Chondrocyte (in vitro differentiated cells): Measurements from ENCODE around the gene TLDC2. TPM values are rescaled to one million over a fixed set of nuclear protein-coding genes. Genes with fewer than 3 reads are reported as not detected.
"Not testable (repeated sequence)": the region's sequence is repeated elsewhere in the genome, so short reads cannot be mapped to it uniquely, and the experiment has no call there.

ENCODE experiments used
- DNase-seq: peaks from one replicate; pipeline ENCODE4 v3.0.0; 2021; ENCODE audit warnings: mixed read lengths, low spot score
- H3K27ac Mint-ChIP-seq: one replicate; pipeline ENCODE4 v1.8.0; 2021; ENCODE audit warnings: mild to moderate bottlenecking, moderate library complexity, mixed read lengths; ENCODE audit not compliant: unreplicated experiment
- H3K27me3 Mint-ChIP-seq: 2 replicates; pipeline ENCODE4 v1.8.0; 2021; ENCODE audit warnings: low read depth, mixed read lengths
- H3K36me3 Mint-ChIP-seq: 2 replicates; pipeline ENCODE4 v1.8.0; 2021; ENCODE audit warnings: low read depth, mixed read lengths
- H3K4me1 Mint-ChIP-seq: 2 replicates; pipeline ENCODE4 v1.8.0; 2021; ENCODE audit warnings: low read depth, mild to moderate bottlenecking, mixed read lengths
- H3K4me3 Mint-ChIP-seq: one replicate; pipeline ENCODE4 v1.8.0; 2021; ENCODE audit warnings: mild to moderate bottlenecking, moderate library complexity, mixed read lengths; ENCODE audit not compliant: unreplicated experiment
- H3K9me3 Mint-ChIP-seq: 2 replicates; pipeline ENCODE4 v1.8.0; 2021; ENCODE audit warnings: low read depth, mixed read lengths
- CTCF ChIP-seq: fragments of 200-600 bp; sonication (generic); IDR thresholded peaks from 2 replicates; pipeline ENCODE4 v1.5.0; 2021; ENCODE audit warnings: antibody characterized with exemption, mild to moderate bottlenecking, moderate library complexity
- total RNA-seq: library from RNA; stranded (reverse); gene quantifications from 3 replicates; pipeline ENCODE4 v1.2.1, GENCODE V29; 2021

The TLDC2 gene
- total RNA-seq, 1 donor from 2014 or later = not detected

DNA sequence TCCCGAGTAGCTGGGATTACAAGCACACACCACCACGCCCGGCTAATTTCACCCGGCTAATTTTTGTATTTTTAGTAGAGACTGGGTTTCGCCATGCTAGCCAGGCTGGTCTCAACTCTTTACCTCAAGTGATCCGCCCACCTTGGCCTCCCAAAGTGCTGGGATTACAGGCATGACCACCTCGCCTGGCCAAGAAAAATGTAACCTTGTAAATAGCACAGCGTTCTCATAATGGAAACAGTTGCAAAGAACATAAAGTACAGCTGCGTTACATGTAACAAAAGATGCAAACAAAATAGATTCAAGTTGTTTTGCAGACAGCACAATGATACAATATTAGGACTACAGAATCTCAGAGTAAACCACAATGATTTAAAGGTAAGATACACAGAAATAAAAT, 14.6 kb downstream of the TLDC2 start:
- H3K4me3 Mint-ChIP-seq = no peak overlapping the region
- H3K36me3 Mint-ChIP-seq = peaks cover 3% of the 10 kb centered on the region
- no peak for TF ChIP-seq CTCF
- no peaks in the 10 kb centered on the region for H3K27me3 Mint-ChIP-seq
- H3K4me1 Mint-ChIP-seq = peaks cover 8% of the 10 kb centered on the region
- H3K27ac Mint-ChIP-seq = no peak overlapping the region
- no peak for DNase-seq
- no peaks in the 10 kb centered on the region for H3K9me3 Mint-ChIP-seq

- no peak for DNase-seq
- H3K27ac Mint-ChIP-seq = no peak overlapping the region
- H3K4me3 Mint-ChIP-seq = no peak overlapping the region
- H3K4me1 Mint-ChIP-seq = peaks cover 8% of the 10 kb centered on the region
- no peaks in the 10 kb centered on the region for H3K9me3 Mint-ChIP-seq
- H3K27me3 Mint-ChIP-seq = no peaks in the 10 kb centered on the region
- TF ChIP-seq CTCF = no peak
- peaks cover 3% of the 10 kb centered on the region for H3K36me3 Mint-ChIP-seq
These were observed 15.3 kb downstream of the TLDC2 start for GRCh38 chr20:36891211-36891610.

DNA sequence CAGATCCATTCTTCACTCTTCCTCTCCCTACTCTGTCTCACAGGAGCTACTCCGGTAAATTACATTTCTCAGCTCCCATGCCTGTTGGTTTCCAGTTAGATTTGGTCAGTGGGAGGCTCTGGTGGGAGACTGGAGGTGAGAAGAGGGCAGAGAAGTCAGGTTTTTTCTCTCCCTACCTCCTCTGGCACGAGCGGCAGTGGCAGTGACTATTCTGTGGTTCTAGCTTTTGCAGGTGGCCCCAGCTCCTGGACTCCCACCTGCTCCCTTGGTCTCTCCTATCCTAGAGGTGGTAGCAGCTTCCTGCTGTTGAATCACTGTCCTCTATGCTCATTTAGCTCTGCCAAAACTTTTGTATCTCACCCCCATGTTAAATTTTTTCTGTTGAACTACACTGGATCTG, 17.9 kb downstream of the TLDC2 start:
- H3K4me3 Mint-ChIP-seq = no peak overlapping the region
- peaks cover 1% of the 10 kb centered on the region for H3K4me1 Mint-ChIP-seq
- TF ChIP-seq CTCF = no peak
- H3K27me3 Mint-ChIP-seq = no peaks in the 10 kb centered on the region
- peaks cover 3% of the 10 kb centered on the region for H3K36me3 Mint-ChIP-seq
- H3K27ac Mint-ChIP-seq = no peak overlapping the region
- H3K9me3 Mint-ChIP-seq = no peaks in the 10 kb centered on the region
- no peak for DNase-seq

DNA sequence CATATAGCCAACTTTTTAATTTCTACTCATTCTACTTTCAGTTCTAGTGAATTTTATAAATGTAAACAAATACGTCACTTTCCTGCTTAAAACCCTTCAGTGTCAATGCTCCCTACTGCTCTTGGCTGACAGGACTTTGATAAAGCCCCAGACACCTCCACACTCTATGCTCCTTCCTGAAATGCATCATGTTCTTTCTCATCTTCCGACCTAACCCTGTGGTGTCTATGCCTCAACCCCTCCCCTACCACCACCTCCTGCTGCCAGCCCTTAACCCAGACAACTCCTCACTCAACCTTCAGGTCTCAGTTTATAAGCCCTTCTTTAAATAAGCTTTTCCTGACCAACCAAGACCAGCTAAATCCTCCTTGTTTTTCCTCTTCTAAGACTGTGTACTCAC, 19.1 kb downstream of the TLDC2 start:
- Mint-ChIP-seq H3K4me3 (no peak overlapping the region), H3K27ac (no peak overlapping the region), H3K4me1 (peaks cover 3% of the 10 kb centered on the region), H3K27me3 (no peaks in the 10 kb centered on the region), H3K36me3 (peaks cover 6% of the 10 kb centered on the region), H3K9me3 (no peaks in the 10 kb centered on the region)
- DNase-seq = no peak
- TF ChIP-seq CTCF = no peak

DNA sequence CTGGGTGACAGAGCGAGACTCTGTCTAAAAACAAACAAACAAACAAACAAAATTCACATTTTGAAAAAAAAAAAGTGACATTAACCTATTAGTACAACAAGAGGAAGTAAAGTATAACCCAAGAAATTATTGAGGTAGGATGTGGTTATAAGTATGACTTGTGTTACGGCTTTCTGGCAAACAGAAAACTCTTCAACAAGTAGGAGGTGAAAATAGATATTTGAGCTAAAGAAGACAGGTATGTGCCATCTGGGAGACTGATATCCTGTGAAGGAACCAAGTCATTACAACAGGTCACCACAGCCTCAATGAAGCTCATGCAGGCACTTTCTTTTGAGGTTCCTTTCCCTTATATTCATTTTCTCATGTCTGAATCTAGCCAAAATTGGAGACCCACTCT, 28.8 kb downstream of the TLDC2 start:
- no peaks in the 10 kb centered on the region for H3K9me3 Mint-ChIP-seq
- TF ChIP-seq CTCF = no peak
- H3K4me3 Mint-ChIP-seq = no peak overlapping the region
- no peaks in the 10 kb centered on the region for H3K27me3 Mint-ChIP-seq
- DNase-seq = no peak
- H3K27ac Mint-ChIP-seq = no peak overlapping the region
- peaks cover 10% of the 10 kb centered on the region for H3K36me3 Mint-ChIP-seq
- no peaks in the 10 kb centered on the region for H3K4me1 Mint-ChIP-seq

GRCh38 chr20:36905566-36905965, 29.6 kb downstream of the TLDC2 start:
- not testable (repeated sequence) for H3K27ac Mint-ChIP-seq, H3K4me3 Mint-ChIP-seq, H3K4me1 Mint-ChIP-seq, H3K36me3 Mint-ChIP-seq, H3K27me3 Mint-ChIP-seq, DNase-seq, H3K9me3 Mint-ChIP-seq

- not testable (repeated sequence) for H3K36me3 Mint-ChIP-seq
These were observed 30.1 kb downstream of the TLDC2 start for GRCh38 chr20:36906086-36906485.

More at GRCh38 chr20:36906086-36906485, 30.1 kb downstream of the TLDC2 start:
- H3K27me3 Mint-ChIP-seq, H3K27ac Mint-ChIP-seq, DNase-seq, H3K9me3 Mint-ChIP-seq, H3K4me3 Mint-ChIP-seq, H3K4me1 Mint-ChIP-seq: not testable (repeated sequence)
